HG02642 (cell line): ENCODE results near the gene CELSR1.
"Not testable (repeated sequence)": the region's sequence is repeated elsewhere in the genome, so short reads cannot be mapped to it uniquely, and the experiment has no call there.

ENCODE experiments used
- ATAC-seq: cut with Tn5 transposase; IDR thresholded peaks from one replicate; pipeline ENCODE4 v1.9.1; 2021; ENCODE audit warnings: mild to moderate bottlenecking; ENCODE audit not compliant: unreplicated experiment, poor library complexity

The CELSR1 gene

GRCh38 chr22:46409631-46410210 lies 127.7 kb downstream of the CELSR1 start:
- no peak for ATAC-seq

- no peak for ATAC-seq
Measured at GRCh38 chr22:46408568-46409506, 128.6 kb downstream of the CELSR1 start.

- ATAC-seq, result no peak
Measured at GRCh38 chr22:46407748-46408147, 129.7 kb downstream of the CELSR1 start.

- no peak for ATAC-seq
Measured at GRCh38 chr22:46406791-46407190, 130.6 kb downstream of the CELSR1 start.

- no peak for ATAC-seq
Measured at GRCh38 chr22:46406349-46406748, 131.1 kb downstream of the CELSR1 start.

- ATAC-seq, result no peak
Measured at GRCh38 chr22:46405901-46406300, 131.5 kb downstream of the CELSR1 start.

- not testable (repeated sequence) for ATAC-seq
Measured at GRCh38 chr22:46403880-46404279, 133.5 kb downstream of the CELSR1 start.

- no peak for ATAC-seq
Measured at GRCh38 chr22:46402505-46402904, 134.9 kb downstream of the CELSR1 start.

- no peak for ATAC-seq
Measured at GRCh38 chr22:46401370-46401769, 136.1 kb downstream of the CELSR1 start.

GRCh38 chr22:46399251-46400024 lies 138.0 kb downstream of the CELSR1 start:
- no peak for ATAC-seq

- ATAC-seq, result no peak
Measured at GRCh38 chr22:46397951-46398350, 139.5 kb downstream of the CELSR1 start.

- no peak for ATAC-seq
Measured at GRCh38 chr22:46397514-46397913, 139.9 kb downstream of the CELSR1 start.

GRCh38 chr22:46397049-46397448 lies 140.4 kb downstream of the CELSR1 start:
- not testable (repeated sequence) for ATAC-seq

GRCh38 chr22:46395145-46395544 lies 142.3 kb downstream of the CELSR1 start:
- ATAC-seq, result no peak

- ATAC-seq, result no peak
Measured at GRCh38 chr22:46394622-46395021, 142.8 kb downstream of the CELSR1 start.

- no peak for ATAC-seq
Measured at GRCh38 chr22:46393873-46394272, 143.5 kb downstream of the CELSR1 start.

- ATAC-seq, result no peak
Measured at GRCh38 chr22:46392137-46392844, 145.1 kb downstream of the CELSR1 start.

GRCh38 chr22:46391486-46392136 lies 145.8 kb downstream of the CELSR1 start:
- no peak for ATAC-seq

GRCh38 chr22:46390652-46391301 lies 146.6 kb downstream of the CELSR1 start:
- no peak for ATAC-seq
